CD4-positive, alpha-beta T cell (primary cell): ENCODE measurements around the gene AMZ1. TPM values are rescaled to one million over a fixed set of nuclear protein-coding genes. Genes with fewer than 3 reads are reported as not detected.

Experiments
- ATAC-seq: fragments of 200-7000 bp; cut with Tn5 transposase; one replicate; pipeline ENCODE4 v1.10.0; 2022; ENCODE audit warnings: mild to moderate bottlenecking; ENCODE audit not compliant: poor library complexity
- CTCF ChIA-PET: fragments of 350-600 bp; sonication (Branson Sonifier 250); formaldehyde crosslinking; loops from one replicate; lab custom pipeline; 2021; ENCODE audit warnings: antibody characterized with exemption, inconsistent platforms; lab: Charles Lee
- POLR2A ChIA-PET: fragments of 350-600 bp; sonication (Branson Sonifier 250); formaldehyde crosslinking; loops from one replicate; lab custom pipeline; 2021; ENCODE audit warnings: antibody characterized with exemption, inconsistent platforms; lab: Charles Lee
- DNase-seq, 14 experiments: peaks; one replicate each; pipeline ENCODE4 v3.0.0-alpha.2; 2013 to 2020; ENCODE audit warnings: mixed read lengths in 2 of 14
- H3K27ac ChIP-seq, 2 donors: one replicate each; pipeline versions ENCODE4 v1.5.1 to v1.7.0; 2013; ENCODE audit warnings: low read length in 2 of 2, low read depth in 1 of 2, mild to moderate bottlenecking in 1 of 2
- H3K27me3 ChIP-seq, 2 experiments: 1 replicate in 1 of 2; 2 replicates in 1 of 2; pipeline versions ENCODE4 v1.6.1 to v1.7.0; 2013; ENCODE audit warnings: low read length in 2 of 2, control low read depth in 1 of 2, mild to moderate bottlenecking in 1 of 2, moderate library complexity in 1 of 2; ENCODE audit not compliant: insufficient read depth in 2 of 2, control insufficient read depth in 1 of 2
- H3K36me3 ChIP-seq: one replicate; pipeline ENCODE4 v1.6.1; 2013; ENCODE audit warnings: low read length, control low read depth; ENCODE audit not compliant: insufficient read depth
- H3K4me1 ChIP-seq: one replicate; pipeline ENCODE4 v1.6.1; 2013; ENCODE audit warnings: low read length, control low read depth; ENCODE audit not compliant: insufficient read depth
- H3K4me3 ChIP-seq: one replicate; pipeline ENCODE4 v1.5.1; 2013; ENCODE audit warnings: mild to moderate bottlenecking, low read length, moderate library complexity
- H3K9me3 ChIP-seq, 2 experiments: 1 replicate in 1 of 2; 2 replicates in 1 of 2; pipeline versions ENCODE4 v1.6.1 to v1.7.0; 2013; ENCODE audit warnings: low read length in 2 of 2, mild to moderate bottlenecking in 2 of 2, control low read depth in 1 of 2, moderate library complexity in 1 of 2; ENCODE audit not compliant: control insufficient read depth in 1 of 2, insufficient read depth in 1 of 2
- H3K27ac Mint-ChIP-seq: one replicate; pipeline ENCODE4 v1.8.0; 2020; ENCODE audit warnings: mixed read lengths
- H3K27me3 Mint-ChIP-seq: one replicate; pipeline ENCODE4 v1.8.0; 2021; ENCODE audit warnings: mixed read lengths
- H3K36me3 Mint-ChIP-seq: one replicate; pipeline ENCODE4 v1.8.0; 2021; ENCODE audit warnings: low read depth, mixed read lengths
- H3K4me1 Mint-ChIP-seq: one replicate; pipeline ENCODE4 v1.8.0; 2021; ENCODE audit warnings: low read depth, mixed read lengths
- H3K4me3 Mint-ChIP-seq: one replicate; pipeline ENCODE4 v1.8.0; 2020; ENCODE audit warnings: mild to moderate bottlenecking, mixed read lengths
- H3K9me3 Mint-ChIP-seq: one replicate; pipeline ENCODE4 v1.8.0; 2020; ENCODE audit warnings: mixed read lengths
- intact Hi-C, 2 experiments: fragments of 100-400 bp; cut with DNase I in 1 of 2; cut with micrococcal nuclease in 1 of 2; formaldehyde crosslinking; loops; one replicate each; pipeline versions ENCODE4 v1.15.1 to v1.9.0; 2023 to 2025; cut with DNase I, micrococcal nuclease
- total RNA-seq, 174 experiments: library from RNA in 2 of 174; stranded (reverse) in 2 of 174; gene quantifications; one replicate each; pipeline ENCODE4 v1.2.3 and lab custom pipeline; 2021 to 2026
- TF ChIP-seq, protein P1 (sequence below): fragments of 200-600 bp; IDR thresholded peaks from one replicate; pipeline ENCODE4 v1.8.0; 2022; ENCODE audit warnings: antibody characterized with exemption, mild to moderate bottlenecking

The AMZ1 gene
- total RNA-seq, 2 experiments from 2014 or later, result 0.25 to 0.36 TPM

DNA sequence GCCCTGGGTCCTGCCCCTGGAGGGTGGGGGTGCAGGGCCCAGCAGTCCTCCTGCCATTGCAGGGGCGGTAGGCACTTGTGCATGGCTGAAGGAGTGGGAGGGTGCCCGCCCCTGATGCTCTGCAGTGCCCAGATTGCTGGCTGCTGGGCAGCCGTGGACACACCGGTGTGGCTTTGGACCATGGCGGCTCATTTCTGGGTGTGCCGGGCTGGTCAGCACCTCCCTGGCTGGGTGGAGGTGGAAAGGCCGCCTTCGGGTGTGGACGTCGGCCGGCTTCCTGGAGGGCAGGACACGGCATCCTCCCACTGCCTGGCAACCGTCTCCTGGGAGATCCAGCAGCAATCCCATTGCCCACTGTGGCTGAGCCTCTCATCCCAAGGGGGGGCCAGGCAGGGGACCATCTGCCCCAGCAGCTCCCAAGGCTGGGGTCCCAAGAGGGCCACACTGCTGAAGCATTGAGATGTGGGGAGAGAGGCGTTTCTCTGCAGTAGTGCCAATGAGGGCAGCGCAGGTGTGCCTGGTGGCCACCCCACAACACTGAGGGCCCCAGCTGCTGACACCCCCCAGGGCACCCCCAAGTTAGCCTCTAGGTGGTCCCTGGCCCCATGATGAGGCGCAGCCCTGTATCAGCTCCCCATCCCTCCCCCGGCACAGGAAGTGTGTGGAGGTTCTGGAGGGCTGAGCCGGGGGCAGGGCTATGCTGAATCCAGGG lies 43.3 kb upstream of the AMZ1 start:
- peaks cover 23% of the 10 kb centered on the region for H3K4me1 ChIP-seq
- H3K4me3 ChIP-seq, result peak overlapping the region; percentile 28
- no peak overlapping the region for H3K27ac Mint-ChIP-seq
- H3K4me1 Mint-ChIP-seq, result peaks cover 10% of the 10 kb centered on the region
- H3K9me3 ChIP-seq, result no peaks in the 10 kb centered on the region
- intact Hi-C loops, result no loop called here
- POLR2A ChIA-PET, result interaction anchor here (1.7 kb wide), 1 partner anchor 13 kb away, joined by 10 read pairs; the partner anchor contains the start of gene TTYH3
- ATAC-seq (peak; percentile 74), DNase-seq (no peak)
- H3K27ac ChIP-seq, result no peak overlapping the region
- no peaks in the 10 kb centered on the region for H3K27me3 Mint-ChIP-seq
- H3K36me3 Mint-ChIP-seq, result no peaks in the 10 kb centered on the region
- no peaks in the 10 kb centered on the region for H3K36me3 ChIP-seq
- H3K4me3 Mint-ChIP-seq, result peak overlapping the region; percentile 42
- CTCF ChIA-PET, result no interaction called here
- no peaks in the 10 kb centered on the region for H3K9me3 Mint-ChIP-seq
- no peaks in the 10 kb centered on the region for H3K27me3 ChIP-seq
- TF ChIP-seq, protein P1, sequence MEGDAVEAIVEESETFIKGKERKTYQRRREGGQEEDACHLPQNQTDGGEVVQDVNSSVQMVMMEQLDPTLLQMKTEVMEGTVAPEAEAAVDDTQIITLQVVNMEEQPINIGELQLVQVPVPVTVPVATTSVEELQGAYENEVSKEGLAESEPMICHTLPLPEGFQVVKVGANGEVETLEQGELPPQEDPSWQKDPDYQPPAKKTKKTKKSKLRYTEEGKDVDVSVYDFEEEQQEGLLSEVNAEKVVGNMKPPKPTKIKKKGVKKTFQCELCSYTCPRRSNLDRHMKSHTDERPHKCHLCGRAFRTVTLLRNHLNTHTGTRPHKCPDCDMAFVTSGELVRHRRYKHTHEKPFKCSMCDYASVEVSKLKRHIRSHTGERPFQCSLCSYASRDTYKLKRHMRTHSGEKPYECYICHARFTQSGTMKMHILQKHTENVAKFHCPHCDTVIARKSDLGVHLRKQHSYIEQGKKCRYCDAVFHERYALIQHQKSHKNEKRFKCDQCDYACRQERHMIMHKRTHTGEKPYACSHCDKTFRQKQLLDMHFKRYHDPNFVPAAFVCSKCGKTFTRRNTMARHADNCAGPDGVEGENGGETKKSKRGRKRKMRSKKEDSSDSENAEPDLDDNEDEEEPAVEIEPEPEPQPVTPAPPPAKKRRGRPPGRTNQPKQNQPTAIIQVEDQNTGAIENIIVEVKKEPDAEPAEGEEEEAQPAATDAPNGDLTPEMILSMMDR, result no peak

DNA sequence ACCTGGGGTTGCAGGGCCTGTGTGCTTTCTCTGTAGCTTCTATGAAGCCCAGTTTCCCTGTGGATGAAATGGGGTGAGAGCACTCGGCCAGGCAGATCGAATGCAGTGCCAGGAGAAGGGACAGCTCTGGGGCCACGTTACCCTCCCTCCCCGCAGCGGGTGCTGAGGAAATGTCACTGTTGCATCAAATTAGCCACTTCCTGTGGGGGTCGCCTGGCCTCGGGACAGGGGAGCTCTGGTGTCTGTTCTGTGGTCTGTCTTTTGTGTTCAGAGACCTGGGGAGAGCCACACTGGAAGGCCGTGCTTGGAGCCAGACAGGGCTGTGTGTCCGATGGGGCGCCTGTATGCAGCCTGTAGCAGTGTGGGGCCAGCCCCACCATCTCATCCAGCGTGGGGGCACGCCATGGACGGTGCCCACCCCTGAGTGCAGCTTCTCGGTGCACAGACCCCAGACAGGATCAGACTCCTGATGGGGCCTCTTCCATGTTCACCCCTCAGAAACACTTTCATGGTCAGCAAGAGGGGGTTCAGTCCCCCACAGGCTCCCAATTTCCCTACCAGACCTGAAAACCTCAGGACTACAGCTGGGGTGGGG lies 42.6 kb upstream of the AMZ1 start:
- peaks cover 10% of the 10 kb centered on the region for H3K4me1 Mint-ChIP-seq
- H3K9me3 ChIP-seq, result no peaks in the 10 kb centered on the region
- ATAC-seq (peak; percentile 54), DNase-seq (peak in 4 of 14 experiments; percentile 9 to 69 (median 37))
- H3K36me3 Mint-ChIP-seq, result no peaks in the 10 kb centered on the region
- peak overlapping the region; percentile 28 for H3K4me3 ChIP-seq
- no peak overlapping the region for H3K27ac ChIP-seq
- CTCF ChIA-PET, result no interaction called here
- H3K4me3 Mint-ChIP-seq, result peak overlapping the region; percentile 42
- no peaks in the 10 kb centered on the region for H3K27me3 Mint-ChIP-seq
- H3K36me3 ChIP-seq, result no peaks in the 10 kb centered on the region
- H3K9me3 Mint-ChIP-seq, result no peaks in the 10 kb centered on the region
- TF ChIP-seq, protein P1, result no peak
- peaks cover 23% of the 10 kb centered on the region for H3K4me1 ChIP-seq
- H3K27me3 ChIP-seq, result no peaks in the 10 kb centered on the region
- no peak overlapping the region for H3K27ac Mint-ChIP-seq
- intact Hi-C loops, result no loop called here
- POLR2A ChIA-PET, result interaction anchor here (1.7 kb wide), 1 partner anchor 13 kb away, joined by 10 read pairs; the partner anchor contains the start of gene TTYH3

DNA sequence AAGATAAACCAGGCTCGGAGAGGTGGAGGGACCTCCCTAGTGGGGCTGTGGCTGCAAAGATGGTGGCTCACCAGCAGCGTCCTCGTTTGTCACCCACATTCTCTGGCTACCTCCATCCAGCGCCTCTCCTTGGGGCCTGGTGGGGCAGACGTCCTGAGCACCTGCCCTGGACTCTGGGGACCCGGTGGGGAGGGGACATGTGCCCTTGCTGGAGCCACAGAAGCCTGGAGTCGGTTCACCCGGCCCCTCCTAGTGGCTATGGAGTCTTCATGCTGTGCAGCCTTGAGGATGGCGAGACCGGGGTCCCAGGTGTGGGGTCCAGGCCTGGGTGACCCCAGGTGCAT lies 41.7 kb upstream of the AMZ1 start:
- intact Hi-C loops, result no loop called here
- H3K27me3 Mint-ChIP-seq, result no peaks in the 10 kb centered on the region

More for the DNA sequence above, 41.7 kb upstream of the AMZ1 start:
- H3K27ac Mint-ChIP-seq, result no peak overlapping the region
- POLR2A ChIA-PET, result no interaction called here
- H3K27ac ChIP-seq, result no peak overlapping the region
- TF ChIP-seq, protein P1, result no peak
- no peaks in the 10 kb centered on the region for H3K27me3 ChIP-seq
- peaks cover 23% of the 10 kb centered on the region for H3K4me1 ChIP-seq
- ATAC-seq (no peak), DNase-seq (no peak)
- no peaks in the 10 kb centered on the region for H3K36me3 Mint-ChIP-seq
- CTCF ChIA-PET, result no interaction called here
- H3K4me1 Mint-ChIP-seq, result peaks cover 10% of the 10 kb centered on the region
- no peaks in the 10 kb centered on the region for H3K9me3 Mint-ChIP-seq
- no peak overlapping the region for H3K4me3 Mint-ChIP-seq
- H3K36me3 ChIP-seq, result no peaks in the 10 kb centered on the region
- no peak overlapping the region for H3K4me3 ChIP-seq
- no peaks in the 10 kb centered on the region for H3K9me3 ChIP-seq
